ENCODE results near the gene PON2. TPM values are rescaled to one million over a fixed set of nuclear protein-coding genes. Genes with fewer than 3 reads are reported as not detected.

Gene PON2
- total and polyA plus RNA-seq, 2 of the 8 experiments (the other 6 are each of a cell fraction or from before 2014, with no cell fraction given), result 20.6 to 31.0 TPM

GRCh38 chr7:95469848-95470247, 35.0 kb upstream of the PON2 start:
- TF ChIP-seq PHF8 (conservative IDR thresholded peaks at IDR 0.05; ENCODE audit: low read depth, low read length) (no peak), EGR1 (IDR thresholded peaks at IDR 0.05; ENCODE audit: borderline replicate concordance, low read depth, low read length) (no peak), ASH2L (IDR thresholded peaks at IDR 0.05; ENCODE audit: low read length) (no peak)
- ChIA-PET POLR2A (ENCODE audit: partially characterized antibody) (no interaction called here), CTCF (ENCODE audit: partially characterized antibody) (interaction anchor here (1.2 to 1.6 kb wide), 3 partner anchors 41 to 218 kb away, joined by 3 read pairs; no protein-coding TSS in a partner anchor)
- Histone ChIP-seq H3K36me3 (ENCODE audit: control insufficient read depth in 2 of 4, insufficient read depth in 4 of 4, low read length in 3 of 4) (no peaks in the 10 kb centered on the region), H3K56ac (replicated peaks; ENCODE audit: insufficient read length, low read depth, low read length) (no peak overlapping the region), H2BK5ac (ENCODE audit: low read depth, low read length) (no peak overlapping the region), H3K27me3 (replicated peaks in 1 of 4; ENCODE audit: control insufficient read depth in 3 of 4, extremely low read depth in 1 of 4, insufficient read depth in 3 of 4, low read length in 3 of 4) (no peaks in the 10 kb centered on the region), H2AK5ac (ENCODE audit: low read depth, low read length) (no peak overlapping the region), H4K91ac (replicated peaks; ENCODE audit: insufficient read length, low read length) (no peak overlapping the region), H3K4me2 (ENCODE audit: insufficient read depth in 1 of 2, low read depth in 2 of 2, low read length in 2 of 2) (no peak overlapping the region), H3K9me3 (ENCODE audit: insufficient read depth in 2 of 2, low read depth in 1 of 2, low read length in 1 of 2) (no peaks in the 10 kb centered on the region), H3K14ac (ENCODE audit: insufficient read length) (no peak overlapping the region), H3K79me2 (ENCODE audit: control insufficient read depth in 1 of 2, insufficient read depth in 2 of 2, low read length in 2 of 2) (no peaks in the 10 kb centered on the region), H3K4me3 (ENCODE audit: extremely low read depth in 1 of 4, insufficient read depth in 2 of 4, low read depth in 3 of 4, low read length in 4 of 4) (no peak overlapping the region), H3K4ac (replicated peaks; ENCODE audit: insufficient read length, low read depth, low read length) (no peak overlapping the region), H4K5ac (ENCODE audit: insufficient read length, low read depth, low read length) (no peak overlapping the region), H3K23me2 (ENCODE audit: low read depth, low read length) (no peaks in the 10 kb centered on the region), H2BK120ac (replicated peaks; ENCODE audit: low read depth, low read length) (no peak overlapping the region), H4K8ac (ENCODE audit: extremely low read depth, insufficient read depth, low read length) (no peak overlapping the region), H3K27ac (ENCODE audit: low read depth, low read length) (no peak overlapping the region), H3K79me1 (ENCODE audit: low read depth, low read length) (no peaks in the 10 kb centered on the region), H2AFZ (ENCODE audit: low read length) (no peak overlapping the region), H2BK20ac (ENCODE audit: low read length) (no peak overlapping the region), H3K23ac (ENCODE audit: insufficient read length) (no peak overlapping the region), H3K9ac (replicated peaks in 1 of 4; ENCODE audit: extremely low read depth in 1 of 4, low read depth in 3 of 4, low read length in 3 of 4) (no peak overlapping the region), H2BK15ac (ENCODE audit: low read length) (no peak overlapping the region), H3K4me1 (replicated peaks in 1 of 4; ENCODE audit: control insufficient read depth in 3 of 4, insufficient read depth in 4 of 4, low read length in 3 of 4) (peaks cover 0 to 5% (median 2%) of the 10 kb centered on the region in 4 experiments; a peak in 3 of 7 replicates), H4K20me1 (replicated peaks in 1 of 2; ENCODE audit: control insufficient read depth in 1 of 2, insufficient read depth in 2 of 2, low read length in 2 of 2) (no peaks in the 10 kb centered on the region), H3K18ac (ENCODE audit: extremely low read depth, low read length) (no peak overlapping the region), H2BK12ac (ENCODE audit: low read depth, low read length) (no peak overlapping the region)
- FAIRE-seq, result no peak
- no peak for DNase-seq (ENCODE audit: low read depth in 1 of 2, low spot score in 2 of 2)
- WGBS, 2 experiments (ENCODE audit: extremely low coverage in 1 of 2, insufficient coverage in 1 of 2, insufficient read length in 1 of 2, insufficient replicate concordance in 2 of 2, low coverage in 1 of 2, low lambda C conversion rate in 2 of 2, missing lambda C conversion rate in 1 of 2), result 85% methylated on average over 4 of the region's 4 CpGs; no CpG with 5 or more reads in 1 of the 2 experiments
